Activated T-cell treated with anti-CD3 and anti-CD28 coated beads, Interleukin-2, amount 50 U/mL, for 1 hour (primary cell): ENCODE results near the gene TASOR.

Source experiments
- DNase-seq: peaks from one replicate; pipeline ENCODE4 v3.0.0-alpha.2; 2020

TASOR gene

GRCh38 chr3:56681984-56682461 is 1.0 kb downstream of the TASOR start:
- DNase-seq: no peak

GRCh38 chr3:56680054-56680580 is 2.9 kb downstream of the TASOR start:
- DNase-seq: no peak

DNA sequence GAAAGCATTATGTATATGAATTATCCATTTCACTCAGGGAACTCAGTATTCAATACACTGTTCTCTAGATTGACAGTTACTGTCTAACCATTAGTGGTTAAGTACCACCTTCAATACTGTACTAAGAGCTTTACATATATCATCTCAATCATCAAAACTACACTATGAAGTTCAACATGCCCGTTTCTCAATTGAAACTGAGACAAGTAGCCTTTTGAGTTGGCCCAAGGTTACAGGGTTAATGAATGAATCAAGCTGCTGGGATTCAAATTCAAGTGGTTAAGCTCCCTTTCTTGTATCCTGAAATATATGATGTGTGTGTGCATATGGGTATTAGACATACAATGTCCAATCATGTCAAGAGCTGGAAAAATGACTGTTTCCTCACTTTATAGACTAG is 5.8 kb downstream of the TASOR start:
- DNase-seq: no peak

DNA sequence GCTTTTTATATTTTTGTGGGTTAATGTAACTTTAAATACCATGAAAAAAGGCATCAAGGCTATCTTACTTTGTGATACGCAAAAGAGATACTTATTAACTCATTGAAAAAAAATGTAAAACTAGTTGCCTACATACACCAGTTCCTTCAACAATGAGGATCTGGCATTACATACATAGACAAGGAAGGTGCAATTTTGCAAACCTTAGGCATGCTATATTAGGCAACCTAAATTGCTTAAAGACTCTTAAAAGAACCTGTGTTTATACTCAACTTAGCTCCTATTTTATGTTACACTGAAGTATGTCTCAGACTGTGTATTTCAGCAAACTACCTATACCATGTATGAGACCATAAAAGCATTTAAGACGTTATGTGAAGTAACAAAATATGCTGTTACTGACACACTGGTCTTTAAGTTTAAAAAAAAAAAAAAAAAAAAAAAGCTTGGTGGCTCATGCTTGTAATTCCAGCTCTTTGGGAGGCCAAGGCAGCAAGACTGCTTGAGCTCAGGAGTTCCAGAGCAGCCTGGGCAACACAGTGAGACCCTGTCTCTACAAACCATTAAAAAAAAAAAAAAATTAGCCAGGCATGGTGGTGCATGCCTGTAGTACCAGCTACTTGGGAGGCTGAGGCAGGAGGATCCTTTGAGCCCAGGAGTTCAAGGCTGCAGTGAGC is 9.1 kb downstream of the TASOR start:
- no peak for DNase-seq

DNA sequence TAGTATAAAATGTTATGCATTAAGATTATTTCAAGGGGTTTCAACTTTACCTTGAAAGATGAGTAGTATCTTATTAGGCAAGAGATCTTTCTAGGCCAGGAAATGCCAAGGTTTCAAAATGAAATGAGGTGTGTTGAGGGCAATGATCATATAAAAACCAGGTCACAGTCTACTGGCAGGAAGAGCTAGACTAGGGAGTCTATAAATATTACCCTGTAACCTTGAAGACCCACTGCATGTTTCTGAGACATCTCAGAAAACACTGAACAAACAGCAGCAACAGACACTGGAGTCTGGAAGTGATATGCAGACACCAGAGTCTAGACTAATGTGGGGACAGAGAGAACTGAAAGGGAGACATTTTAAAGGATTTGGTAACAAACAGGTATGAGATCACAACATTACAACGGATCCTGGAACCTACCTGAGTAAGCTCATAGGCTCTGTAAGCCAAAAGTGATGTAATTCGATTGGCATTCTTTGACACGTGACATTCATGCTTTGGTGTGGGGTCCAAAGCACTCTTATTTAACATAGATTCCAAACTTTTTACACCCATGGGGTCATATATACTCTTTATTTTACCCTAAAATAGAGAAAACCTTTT is 15.0 kb downstream of the TASOR start:
- no peak for DNase-seq

- no peak for DNase-seq
These were observed 18.2 kb downstream of the TASOR start for GRCh38 chr3:56664823-56665222.

- no peak for DNase-seq
These were observed 27.4 kb downstream of the TASOR start for GRCh38 chr3:56655709-56656108.

DNA sequence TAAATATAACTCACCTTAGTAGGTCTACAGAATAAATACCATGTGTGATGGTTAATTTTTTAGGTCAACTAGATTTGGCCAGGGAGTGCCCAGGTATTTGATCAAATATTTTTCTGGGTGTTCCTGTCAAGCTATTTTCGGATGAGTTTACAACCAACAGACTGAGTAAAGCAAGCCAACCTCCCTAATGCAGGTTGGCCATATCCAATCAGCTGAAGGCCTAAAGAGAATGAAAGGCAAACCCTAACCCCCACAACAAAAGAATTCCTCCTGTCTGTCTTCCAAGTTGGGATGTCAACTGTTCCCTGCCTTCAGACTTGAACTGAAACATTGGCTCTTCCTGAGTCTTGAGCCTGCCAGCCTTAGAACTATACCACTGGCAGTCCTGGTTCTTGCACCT is 28.6 kb downstream of the TASOR start:
- DNase-seq: no peak

- DNase-seq: no peak
These were observed 37.7 kb downstream of the TASOR start for GRCh38 chr3:56645407-56645806.

DNA sequence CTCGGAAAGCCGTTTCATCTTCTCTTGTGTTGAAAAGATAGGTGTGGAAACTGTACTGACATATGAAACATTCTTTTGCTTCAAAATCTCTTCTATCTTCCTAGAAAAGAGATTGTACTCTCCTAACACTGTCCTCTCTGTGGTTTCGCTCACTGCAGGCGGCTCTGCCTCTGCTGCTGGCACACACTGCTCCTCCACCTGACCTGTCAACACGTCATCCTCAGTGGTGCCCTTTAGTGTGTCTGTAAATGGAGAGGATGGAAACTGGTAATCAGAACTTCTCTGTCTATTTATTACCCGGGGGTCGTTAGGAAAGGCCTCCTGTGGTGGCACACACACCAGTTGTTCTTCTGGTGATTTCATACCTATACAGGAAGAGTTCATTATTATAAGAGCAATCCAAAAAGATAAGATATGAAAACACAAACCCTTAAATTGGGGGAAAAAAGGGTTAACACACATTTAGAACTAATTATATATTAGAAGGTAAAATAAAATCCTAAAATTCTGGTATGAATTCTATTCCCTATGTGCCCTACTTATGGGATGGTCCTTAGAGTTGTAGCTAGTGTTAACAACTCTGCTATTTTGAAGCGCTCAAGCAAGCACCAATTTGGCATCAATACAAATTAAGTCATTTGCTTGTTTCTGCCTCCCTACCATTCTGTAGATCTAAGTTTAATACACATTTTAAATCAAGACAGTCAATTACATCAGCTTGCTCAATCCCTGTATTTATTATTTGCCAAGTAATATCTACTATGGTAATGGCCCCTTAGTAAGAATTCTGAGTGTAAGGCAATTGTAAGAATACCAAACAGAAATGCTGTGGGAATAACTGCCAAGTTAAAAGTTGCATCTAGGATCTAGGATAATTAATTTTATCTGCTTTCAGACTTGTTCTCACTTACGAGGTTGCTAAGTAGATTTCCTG is 49.2 kb downstream of the TASOR start:
- no peak for DNase-seq
